WTC11 (cell line): ENCODE data around the gene BSN.

Experiments
- ATF1 ChIP-seq: sonication (generic); formaldehyde crosslinking; IDR thresholded peaks from 2 replicates; pipeline ENCODE4 v1.8.1; 2023; ENCODE audit warnings: mild to moderate bottlenecking, moderate library complexity, missing genetic modification reagents
- CREB1 ChIP-seq: sonication (generic); formaldehyde crosslinking; IDR thresholded peaks from 2 replicates; pipeline ENCODE4 v1.8.0; 2023; ENCODE audit warnings: mild to moderate bottlenecking, missing genetic modification reagents
- CTCF ChIP-seq: fragments of 200-600 bp; IDR thresholded peaks from 2 replicates; pipeline ENCODE4 v1.8.0; 2022; ENCODE audit warnings: antibody characterized with exemption
- NFE2L1 ChIP-seq: sonication (generic); formaldehyde crosslinking; IDR thresholded peaks from 2 replicates; pipeline ENCODE4 v1.8.1; 2023; ENCODE audit warnings: missing genetic modification reagents
- STAT6 ChIP-seq: sonication (generic); formaldehyde crosslinking; conservative IDR thresholded peaks from 2 replicates; pipeline ENCODE4 v1.8.1; 2023; ENCODE audit warnings: mild to moderate bottlenecking, low read depth, missing genetic modification reagents, moderate library complexity
- ZBTB43 ChIP-seq: sonication (generic); formaldehyde crosslinking; IDR thresholded peaks from 2 replicates; pipeline ENCODE4 v1.8.1; 2023; ENCODE audit warnings: mild to moderate bottlenecking, missing genetic modification reagents

GRCh38 chr3:49671291-49672288, 117.3 kb downstream of the BSN start:
- TF ChIP-seq STAT6 (CRISPR knock-in tag) (no peak), NFE2L1 (CRISPR knock-in tag) (no peak), CTCF (peak; percentile 89), ZBTB43 (CRISPR knock-in tag) (no peak), ATF1 (CRISPR knock-in tag) (no peak), CREB1 (CRISPR knock-in tag) (no peak)
